HCT116 (cell line): ENCODE data around the gene MTA2. TPM values are rescaled to one million over a fixed set of nuclear protein-coding genes. Genes with fewer than 3 reads are reported as not detected.

Experiments
- ATAC-seq: fragments of 200-7000 bp; cut with Tn5 transposase; 2 replicates; pipeline ENCODE4 v1.9.1; 2020; ENCODE audit warnings: mild to moderate bottlenecking, moderate library complexity
- BruUV-seq: library from RNA; stranded (reverse); fragments of 400-500 nt; replicated peaks from 2 replicates; lab custom pipeline; 2021; lab: Mats Ljungman, UMichigan
- CTCF ChIA-PET: fragments of 300-600 bp; sonication (Branson Sonifier 250); formaldehyde crosslinking; loops from one replicate; lab custom pipeline; 2021; ENCODE audit warnings: antibody characterized with exemption; lab: Charles Lee
- POLR2A ChIA-PET: fragments of 300-600, 350-600 bp; sonication (Branson Sonifier 250); formaldehyde crosslinking; loops from one replicate; lab custom pipeline; 2021; ENCODE audit warnings: antibody characterized with exemption; lab: Charles Lee
- RAD21 ChIA-PET, 2 experiments: fragments of 300-600 bp; sonication (Branson Sonifier 250); formaldehyde crosslinking; loops; one replicate each; lab custom pipeline; 2023; ENCODE audit warnings: low total read pairs in 2 of 2; ENCODE audit not compliant: uncharacterized antibody in 2 of 2, unreplicated experiment in 2 of 2, low non-redundant PET in 1 of 2; lab: Charles Lee
- DNase-seq: peaks from one replicate; pipeline ENCODE4 v3.0.0-alpha.2; 2010; ENCODE audit warnings: low read depth, low spot score
- H2AFZ ChIP-seq: fragments of 200-600 bp; shearing (Covaris generic), sonication (generic); 2 replicates; pipeline ENCODE4 v1.6.1; 2017; ENCODE audit warnings: low read depth, mixed run types, mixed read lengths, antibody characterized with exemption, low read length; ENCODE audit not compliant: poor library complexity, severe bottlenecking
- H3K27ac ChIP-seq: 2 replicates; pipeline ENCODE4 v1.5.1; 2012; ENCODE audit warnings: low read depth, low read length
- H3K27me3 ChIP-seq: fragments of 200-600 bp; sonication (generic); 2 replicates; pipeline ENCODE4 v1.6.1; 2016; ENCODE audit warnings: mixed run types, low read length, mixed read lengths; ENCODE audit not compliant: insufficient read depth
- H3K36me3 ChIP-seq, 2 experiments: fragments of 200-500 bp in 1 of 2; fragments of 200-600 bp in 1 of 2; sonication (Bioruptor generic) in 1 of 2; sonication (generic) in 1 of 2; 2 replicates each; pipeline versions ENCODE4 v1.5.1 to v1.6.1; 2014 to 2016; ENCODE audit warnings: low read length in 2 of 2, inconsistent platforms in 1 of 2, mixed read lengths in 1 of 2, mixed run types in 1 of 2; ENCODE audit not compliant: insufficient read depth in 2 of 2, control insufficient read depth in 1 of 2
- H3K4me1 ChIP-seq, 2 experiments: fragments of 200-600 bp in 1 of 2; sonication (generic) in 1 of 2; 2 replicates each; pipeline versions ENCODE4 v1.5.1 to v1.6.1; 2012 to 2017; ENCODE audit warnings: low read length in 2 of 2, inconsistent platforms in 1 of 2, mild to moderate bottlenecking in 1 of 2, mixed read lengths in 1 of 2, mixed run types in 1 of 2, moderate library complexity in 1 of 2; ENCODE audit not compliant: insufficient read depth in 2 of 2, control insufficient read depth in 1 of 2
- H3K4me2 ChIP-seq: fragments of 200-600 bp; sonication (generic); 2 replicates; pipeline ENCODE4 v1.6.1; 2017; ENCODE audit warnings: mixed run types, low read length, mixed read lengths
- H3K4me3 ChIP-seq, 2 experiments: fragments of 200-600 bp in 1 of 2; sonication (generic) in 1 of 2; replicated peaks in 1 of 2; 2 replicates each; pipeline ENCODE4 v1.5.1; 2011 to 2016; ENCODE audit warnings: low read length in 2 of 2, control low read depth in 1 of 2, low read depth in 1 of 2, mild to moderate bottlenecking in 1 of 2, mixed read lengths in 1 of 2, mixed run types in 1 of 2
- H3K79me2 ChIP-seq: fragments of 200-600 bp; sonication (generic); 2 replicates; pipeline ENCODE4 v1.6.1; 2017; ENCODE audit warnings: mild to moderate bottlenecking, mixed run types, low read length, moderate library complexity, mixed read lengths; ENCODE audit not compliant: insufficient read depth
- H3K9ac ChIP-seq: fragments of 200-600 bp; sonication (generic); 2 replicates; pipeline ENCODE4 v1.6.1; 2016; ENCODE audit warnings: low read length, mixed read lengths
- H3K9me2 ChIP-seq: fragments of 200-600 bp; sonication (generic), shearing (Covaris generic); 2 replicates; pipeline ENCODE4 v1.6.1; 2017; ENCODE audit warnings: mixed run types, mild to moderate bottlenecking, moderate library complexity; ENCODE audit not compliant: insufficient read depth
- H3K9me3 ChIP-seq, 2 experiments: fragments of 200-500 bp in 1 of 2; fragments of 200-600 bp in 1 of 2; sonication (Bioruptor generic) in 1 of 2; sonication (generic) in 1 of 2; 2 replicates each; pipeline ENCODE4 v1.6.1; 2014 to 2017; ENCODE audit warnings: low read length in 2 of 2, mixed read lengths in 2 of 2, inconsistent platforms in 1 of 2, low read depth in 1 of 2, mild to moderate bottlenecking in 1 of 2, mixed run types in 1 of 2, moderate library complexity in 1 of 2; ENCODE audit not compliant: control insufficient read depth in 1 of 2, insufficient read depth in 1 of 2
- H4K20me1 ChIP-seq: fragments of 200-600 bp; sonication (generic), shearing (Covaris generic); 2 replicates; pipeline ENCODE4 v1.6.1; 2017; ENCODE audit warnings: mixed run types, mild to moderate bottlenecking, moderate library complexity; ENCODE audit not compliant: insufficient read depth
- CEBPB ChIP-seq: IDR thresholded peaks from 2 replicates; pipeline ENCODE4 v1.6.1; 2012; ENCODE audit warnings: low read depth
- EGR1 ChIP-seq: IDR thresholded peaks from 2 replicates; pipeline ENCODE4 v1.6.1; 2012; ENCODE audit warnings: low read depth
- EZH2 ChIP-seq: fragments of 200-600 bp; sonication (generic); IDR thresholded peaks from 2 replicates; pipeline ENCODE4 v1.6.1; 2017; ENCODE audit warnings: antibody characterized with exemption, mixed run types
- EZH2phosphoT487 ChIP-seq: fragments of 200-600 bp; IDR thresholded peaks from 2 replicates; pipeline ENCODE4 v1.6.1; 2018; ENCODE audit warnings: antibody characterized with exemption, borderline replicate concordance
- JUND ChIP-seq: IDR thresholded peaks from 2 replicates; pipeline ENCODE4 v1.6.1; 2012
- POLR2A ChIP-seq: IDR thresholded peaks from 2 replicates; pipeline ENCODE4 v1.7.0; 2011; ENCODE audit warnings: borderline replicate concordance; ENCODE audit not compliant: insufficient read depth, insufficient read length; ENCODE audit errors: extremely low read depth
- POLR2AphosphoS5 ChIP-seq: IDR thresholded peaks from 2 replicates; pipeline ENCODE4 v1.6.1; 2011; ENCODE audit warnings: mild to moderate bottlenecking, low read depth, low read length, moderate library complexity
- RAD21 ChIP-seq: IDR thresholded peaks from 2 replicates; pipeline ENCODE4 v1.6.1; 2012; ENCODE audit warnings: low read depth, mild to moderate bottlenecking
- TCF7L2 ChIP-seq: IDR thresholded peaks from 2 replicates; pipeline ENCODE4 v1.7.0; 2011; ENCODE audit warnings: borderline replicate concordance, inconsistent platforms; ENCODE audit not compliant: insufficient read depth, insufficient read length; ENCODE audit errors: extremely low read depth
- YY1 ChIP-seq: IDR thresholded peaks from 2 replicates; pipeline ENCODE4 v1.6.1; 2011; ENCODE audit warnings: low read length, low read depth, moderate library complexity, mild to moderate bottlenecking; ENCODE audit not compliant: insufficient replicate concordance; ENCODE audit errors: extremely low read depth
- ZFX ChIP-seq: fragments of 450-650 bp; IDR thresholded peaks from 2 replicates; pipeline ENCODE4 v1.6.1; 2017
- ZNF274 ChIP-seq: fragments of 200-500 bp; sonication (Bioruptor generic); IDR thresholded peaks from 2 replicates; pipeline ENCODE4 v1.6.1; 2014; ENCODE audit warnings: mild to moderate bottlenecking, low read depth, low read length, inconsistent platforms
- intact Hi-C: fragments of 100-400 bp; cut with micrococcal nuclease; formaldehyde crosslinking; loops from 2 replicates; pipeline ENCODE4 v1.10.0; 2022
- total RNA-seq: library from RNA; stranded (reverse); gene quantifications from one replicate; pipeline ENCODE4 v1.2.1, GENCODE V29; 2021; ENCODE audit not compliant: unreplicated experiment
- TF ChIP-seq, protein P1 (sequence below): IDR thresholded peaks from 2 replicates; pipeline ENCODE4 v1.6.1; 2012
- TF ChIP-seq, protein P2 (sequence below): IDR thresholded peaks from 2 replicates; pipeline ENCODE4 v1.6.1; 2012; ENCODE audit warnings: low read depth

Gene MTA2
- total RNA-seq, 1 experiment from 2014 or later, result 98.9 TPM

DNA sequence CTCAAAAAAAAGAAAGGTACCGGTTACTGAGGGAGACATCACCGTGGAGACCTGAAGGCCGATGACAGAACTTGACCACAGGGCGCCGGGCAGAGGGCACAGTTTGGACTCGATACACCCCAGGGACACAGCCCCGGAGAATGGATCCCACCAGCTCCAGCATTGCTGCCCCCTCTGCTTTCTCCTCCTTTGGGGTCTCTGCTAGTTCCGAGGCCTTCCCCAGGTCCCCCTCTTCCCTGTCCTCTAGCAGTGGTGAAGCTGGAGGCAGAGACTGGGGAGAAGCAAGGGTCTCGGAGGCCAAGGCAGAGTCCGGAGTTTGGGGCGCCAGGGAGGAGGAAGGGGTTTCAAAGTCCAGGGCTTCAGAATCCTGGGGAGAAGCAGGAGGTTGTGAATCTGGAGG lies 23.1 kb downstream of the MTA2 start:
- Histone ChIP-seq H4K20me1 (no peaks in the 10 kb centered on the region), H3K27me3 (no peaks in the 10 kb centered on the region), H3K9me2 (no peaks in the 10 kb centered on the region), H2AFZ (no peak overlapping the region), H3K4me2 (no peak overlapping the region), H3K9me3 (no peaks in the 10 kb centered on the region), H3K79me2 (peaks cover 8% of the 10 kb centered on the region), H3K4me1 (peaks cover 4 to 9% of the 10 kb centered on the region in 2 experiments), H3K27ac (no peak overlapping the region), H3K36me3 (peaks cover 23 to 33% of the 10 kb centered on the region in 2 experiments), H3K4me3 (no peak overlapping the region), H3K9ac (no peak overlapping the region)
- intact Hi-C loops, result no loop called here
- ATAC-seq, result no peak
- no TSS peak for BruUV-seq
- no peak for DNase-seq
- TF ChIP-seq POLR2AphosphoS5, result no peak
- TF ChIP-seq, protein P1, sequence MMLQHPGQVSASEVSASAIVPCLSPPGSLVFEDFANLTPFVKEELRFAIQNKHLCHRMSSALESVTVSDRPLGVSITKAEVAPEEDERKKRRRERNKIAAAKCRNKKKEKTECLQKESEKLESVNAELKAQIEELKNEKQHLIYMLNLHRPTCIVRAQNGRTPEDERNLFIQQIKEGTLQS, result no peak
- no peak for TF ChIP-seq ZNF274
- no peak for TF ChIP-seq YY1
- CTCF ChIA-PET, result no interaction called here
- POLR2A ChIA-PET, result interaction anchor here (0.9 kb wide), 1 partner anchor 13 kb away, joined by 3 read pairs; the partner anchor contains the start of gene TUT1
- RAD21 ChIA-PET, result no interaction called here

DNA sequence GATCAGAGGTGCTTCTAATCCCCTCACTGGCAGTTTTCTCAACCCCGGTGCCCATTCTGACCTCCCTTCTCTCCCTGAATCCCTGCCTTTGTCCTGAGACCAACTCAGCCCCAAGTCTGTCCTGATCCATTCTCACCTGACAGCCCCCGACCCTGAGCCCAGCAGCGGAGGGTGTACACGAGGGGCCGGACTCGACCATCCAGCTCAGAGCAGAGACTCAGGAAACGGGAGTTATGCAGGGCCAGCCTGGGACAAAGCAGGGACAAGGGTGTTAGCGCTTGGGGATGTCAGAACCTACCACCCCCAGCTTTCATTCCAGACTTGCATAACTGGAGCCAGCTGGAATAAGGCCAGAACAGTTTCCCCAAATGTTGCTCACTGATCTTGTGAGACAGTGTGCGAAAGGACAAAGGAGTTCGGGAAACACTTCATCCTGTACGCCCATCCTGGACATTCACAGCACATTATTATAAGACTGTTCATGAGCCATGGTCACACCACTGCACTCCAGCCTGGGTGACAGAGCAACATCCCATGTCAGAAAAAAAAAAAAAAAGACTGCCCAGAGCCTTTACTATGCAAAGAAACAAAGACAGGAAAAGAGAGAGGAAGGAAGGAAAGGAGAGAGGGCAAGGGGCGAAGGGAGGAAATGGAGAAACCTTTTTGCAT lies 24.5 kb downstream of the MTA2 start:
- CTCF ChIA-PET, result interaction anchor here (1.6 kb wide), 1 partner anchor 17 kb away, joined by 3 read pairs; no protein-coding TSS in a partner anchor
- TF ChIP-seq EZH2 (no peak), TCF7L2 (no peak), EZH2phosphoT487 (no peak), CEBPB (no peak), JUND (no peak), POLR2A (no peak), RAD21 (no peak), EGR1 (no peak), ZFX (no peak)
- TF ChIP-seq, protein P2, sequence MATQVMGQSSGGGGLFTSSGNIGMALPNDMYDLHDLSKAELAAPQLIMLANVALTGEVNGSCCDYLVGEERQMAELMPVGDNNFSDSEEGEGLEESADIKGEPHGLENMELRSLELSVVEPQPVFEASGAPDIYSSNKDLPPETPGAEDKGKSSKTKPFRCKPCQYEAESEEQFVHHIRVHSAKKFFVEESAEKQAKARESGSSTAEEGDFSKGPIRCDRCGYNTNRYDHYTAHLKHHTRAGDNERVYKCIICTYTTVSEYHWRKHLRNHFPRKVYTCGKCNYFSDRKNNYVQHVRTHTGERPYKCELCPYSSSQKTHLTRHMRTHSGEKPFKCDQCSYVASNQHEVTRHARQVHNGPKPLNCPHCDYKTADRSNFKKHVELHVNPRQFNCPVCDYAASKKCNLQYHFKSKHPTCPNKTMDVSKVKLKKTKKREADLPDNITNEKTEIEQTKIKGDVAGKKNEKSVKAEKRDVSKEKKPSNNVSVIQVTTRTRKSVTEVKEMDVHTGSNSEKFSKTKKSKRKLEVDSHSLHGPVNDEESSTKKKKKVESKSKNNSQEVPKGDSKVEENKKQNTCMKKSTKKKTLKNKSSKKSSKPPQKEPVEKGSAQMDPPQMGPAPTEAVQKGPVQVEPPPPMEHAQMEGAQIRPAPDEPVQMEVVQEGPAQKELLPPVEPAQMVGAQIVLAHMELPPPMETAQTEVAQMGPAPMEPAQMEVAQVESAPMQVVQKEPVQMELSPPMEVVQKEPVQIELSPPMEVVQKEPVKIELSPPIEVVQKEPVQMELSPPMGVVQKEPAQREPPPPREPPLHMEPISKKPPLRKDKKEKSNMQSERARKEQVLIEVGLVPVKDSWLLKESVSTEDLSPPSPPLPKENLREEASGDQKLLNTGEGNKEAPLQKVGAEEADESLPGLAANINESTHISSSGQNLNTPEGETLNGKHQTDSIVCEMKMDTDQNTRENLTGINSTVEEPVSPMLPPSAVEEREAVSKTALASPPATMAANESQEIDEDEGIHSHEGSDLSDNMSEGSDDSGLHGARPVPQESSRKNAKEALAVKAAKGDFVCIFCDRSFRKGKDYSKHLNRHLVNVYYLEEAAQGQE, result no peak

More for the DNA sequence above, 24.5 kb downstream of the MTA2 start:
- POLR2A ChIA-PET, result no interaction called here
- no peak for DNase-seq
- Histone ChIP-seq H3K27ac (no peak overlapping the region), H3K9me3 (no peaks in the 10 kb centered on the region), H2AFZ (no peak overlapping the region), H3K79me2 (peaks cover 15% of the 10 kb centered on the region), H3K36me3 (peaks cover 22 to 41% of the 10 kb centered on the region in 2 experiments), H4K20me1 (no peaks in the 10 kb centered on the region; the same call in 1 of the 2 replicates), H3K9me2 (no peaks in the 10 kb centered on the region), H3K4me2 (no peak overlapping the region), H3K4me1 (peaks cover 8 to 15% of the 10 kb centered on the region in 2 experiments), H3K27me3 (no peaks in the 10 kb centered on the region), H3K4me3 (no peak overlapping the region), H3K9ac (no peak overlapping the region)
- no peak for ATAC-seq
- BruUV-seq, result no TSS peak
- intact Hi-C loops, result no loop called here
- RAD21 ChIA-PET, result interaction anchor here in 1 of 2 experiments (1.0 kb wide), 1 partner anchor 24 kb away, joined by 6 read pairs; the partner anchor contains the start of gene MTA2
